ENCODE data around the gene HMOX2.

The HMOX2 gene

GRCh38 chr16:4475880-4476788, at the start of gene HMOX2:
HMOX2 (plus strand) TSS chr16:4476398; CDS start chr16:4505525, 29,127 bp downstream.
- DNase-seq (ENCODE audit: low read depth): peak; percentile 91
- peak within 1 kb of the TSS; percentile 84 for H3K4me3 ChIP-seq (replicated peaks; ENCODE audit: low read depth, low read length)
- TF ChIP-seq CTCF (IDR thresholded peaks at IDR 0.05; ENCODE audit: low read length, missing control alignments): peak; percentile 13

- peak overlapping the region; percentile 80 for H3K4me3 ChIP-seq (replicated peaks; ENCODE audit: low read depth, low read length)
- TF ChIP-seq CTCF (IDR thresholded peaks at IDR 0.05; ENCODE audit: low read length, missing control alignments): no peak
- no peak for DNase-seq (ENCODE audit: low read depth)
Observed at GRCh38 chr16:4426722-4427372, 49.4 kb upstream of the HMOX2 start.

GRCh38 chr16:4428500-4428899, 47.7 kb upstream of the HMOX2 start:
- DNase-seq (ENCODE audit: low read depth): no peak
- no peak for TF ChIP-seq CTCF (IDR thresholded peaks at IDR 0.05; ENCODE audit: low read length, missing control alignments)

GRCh38 chr16:4431023-4431422, 45.2 kb upstream of the HMOX2 start:
- DNase-seq (ENCODE audit: low read depth): no peak
- TF ChIP-seq CTCF (IDR thresholded peaks at IDR 0.05; ENCODE audit: low read length, missing control alignments): no peak
- H3K4me3 ChIP-seq (replicated peaks; ENCODE audit: low read depth, low read length): no peak overlapping the region

More at GRCh38 chr16:4428500-4428899, 47.7 kb upstream of the HMOX2 start:
- no peak overlapping the region for H3K4me3 ChIP-seq (replicated peaks; ENCODE audit: low read depth, low read length)

GRCh38 chr16:4433228-4433627, 43.0 kb upstream of the HMOX2 start:
- no peak overlapping the region for H3K4me3 ChIP-seq (replicated peaks; ENCODE audit: low read depth, low read length)
- no peak for TF ChIP-seq CTCF (IDR thresholded peaks at IDR 0.05; ENCODE audit: low read length, missing control alignments)
- no peak for DNase-seq (ENCODE audit: low read depth)

GRCh38 chr16:4433914-4434787, 42.0 kb upstream of the HMOX2 start:
- DNase-seq (ENCODE audit: low read depth): no peak
- TF ChIP-seq CTCF (IDR thresholded peaks at IDR 0.05; ENCODE audit: low read length, missing control alignments): no peak
- no peak overlapping the region for H3K4me3 ChIP-seq (replicated peaks; ENCODE audit: low read depth, low read length)

Measured in fibroblast of pulmonary artery (primary cell).